Right kidney (tissue), 1 donor: ENCODE results near the gene SLC16A9.

Source experiments
- DNase-seq: peaks from one replicate; pipeline ENCODE4 v3.0.0-alpha.2; 2016

The SLC16A9 gene

DNA sequence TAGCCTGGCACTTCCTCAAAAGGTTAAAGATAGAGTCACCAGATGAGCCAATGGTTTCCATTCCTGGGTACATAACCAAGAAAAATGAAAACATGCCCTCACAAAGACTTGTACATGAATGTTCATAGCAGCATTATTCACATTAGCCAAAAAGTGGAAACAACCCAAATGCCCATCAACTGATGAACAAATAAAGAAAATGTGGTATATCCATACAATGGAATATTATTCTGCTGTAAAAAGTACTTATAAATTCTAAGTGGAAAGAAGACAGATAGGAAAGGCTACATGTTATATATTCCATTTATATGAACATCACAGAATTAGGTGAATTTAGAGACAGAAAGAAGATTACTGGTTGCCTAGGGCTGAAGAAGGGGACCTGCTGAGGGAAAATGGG lies 10.7 kb upstream of the SLC16A9 start:
- DNase-seq = no peak

DNA sequence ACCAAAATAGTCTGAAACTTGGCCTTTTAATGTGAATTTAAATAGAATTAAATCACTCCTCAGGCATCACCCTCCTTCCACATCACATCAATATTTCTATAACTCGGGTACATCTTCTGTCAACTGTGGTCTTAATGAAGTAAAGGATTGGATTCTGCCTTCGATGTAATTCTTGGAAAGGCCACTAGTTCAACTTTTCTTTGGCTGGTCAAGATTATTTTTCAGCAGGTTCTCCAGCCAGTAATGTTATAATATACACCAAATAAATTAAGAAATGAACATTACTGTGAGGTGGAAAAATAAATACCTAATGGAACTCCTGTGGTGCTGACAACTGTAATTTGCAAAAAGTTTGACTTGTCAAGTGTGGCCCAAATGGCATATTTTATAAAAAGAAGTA lies 9.7 kb upstream of the SLC16A9 start:
- DNase-seq = no peak

DNA sequence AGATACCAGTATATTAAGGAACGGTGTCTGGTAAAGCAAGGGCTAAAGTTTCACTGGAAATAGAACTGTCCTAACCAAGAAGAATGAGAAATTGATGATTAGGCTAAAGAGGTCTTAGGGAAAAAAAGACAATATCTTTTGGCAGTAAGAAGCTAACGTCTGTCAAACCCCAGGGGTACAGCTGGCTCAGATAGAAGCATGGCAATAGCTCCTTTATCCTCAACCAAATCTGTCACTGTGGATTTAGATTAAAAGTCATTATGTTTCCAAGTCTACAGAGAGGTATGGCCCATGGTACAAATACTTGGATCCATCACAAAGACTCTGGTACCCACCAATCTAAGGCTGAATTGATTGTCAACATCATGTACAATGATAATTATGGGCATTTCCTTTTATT lies 8.6 kb upstream of the SLC16A9 start:
- DNase-seq = no peak

DNA sequence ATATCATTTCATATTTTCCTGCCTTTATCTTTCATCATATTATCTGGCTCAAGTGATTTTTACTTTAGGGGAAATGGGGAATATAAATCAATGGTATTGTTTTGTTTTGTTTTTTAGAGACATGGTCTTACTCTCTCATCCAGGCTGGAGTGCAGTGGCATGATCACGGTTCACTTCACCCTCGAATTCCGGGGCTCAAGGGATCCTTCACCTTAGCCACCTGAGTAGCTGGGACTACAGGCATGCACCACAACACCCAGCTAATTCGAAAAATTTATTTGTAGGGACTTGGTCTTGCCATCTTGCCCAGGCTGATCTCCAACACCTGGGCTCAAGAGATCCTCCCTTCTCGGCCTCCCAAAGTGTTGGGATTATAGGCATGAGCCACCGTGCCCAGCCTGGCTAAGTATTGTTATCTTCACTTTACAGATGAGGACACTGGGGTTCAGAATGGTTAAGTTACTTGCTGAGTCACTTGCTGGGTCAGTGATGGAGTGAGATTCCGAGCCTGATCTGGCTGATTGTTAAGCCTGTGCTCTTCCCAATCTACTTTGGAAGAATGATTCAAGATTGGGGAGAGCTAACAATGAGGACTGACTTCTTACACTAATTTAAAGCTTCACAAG lies 3.7 kb upstream of the SLC16A9 start:
- DNase-seq = no peak

DNA sequence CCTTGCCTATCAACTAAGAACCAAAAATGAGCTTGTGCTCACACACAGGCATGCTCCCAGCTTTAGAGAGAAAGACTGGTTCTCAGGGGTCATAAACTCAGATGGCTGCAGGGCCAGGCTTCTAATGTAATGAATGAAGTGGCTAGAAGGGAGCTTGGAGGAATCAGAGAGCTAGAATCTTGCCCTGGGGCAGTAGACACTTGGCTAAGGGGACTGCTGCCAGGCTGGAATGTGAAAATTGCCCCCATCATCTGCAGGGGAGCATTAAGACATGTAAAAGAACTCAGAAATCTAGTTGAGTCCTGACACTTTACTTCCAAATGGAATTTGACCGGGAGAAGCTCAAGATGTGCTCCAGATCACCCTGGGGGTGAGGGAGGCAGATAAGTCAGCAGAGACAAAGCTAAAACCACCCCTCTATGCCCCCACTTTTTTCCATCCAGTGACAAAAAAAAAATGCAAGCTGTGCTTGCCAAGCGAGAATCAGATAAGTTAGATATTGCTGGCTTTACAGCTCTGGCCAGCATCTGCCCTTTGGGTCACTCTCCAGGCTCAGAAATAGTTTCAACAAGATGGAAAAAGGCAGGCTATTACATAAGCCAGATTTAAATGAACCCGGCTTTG lies 2.3 kb upstream of the SLC16A9 start:
- DNase-seq = no peak

DNA sequence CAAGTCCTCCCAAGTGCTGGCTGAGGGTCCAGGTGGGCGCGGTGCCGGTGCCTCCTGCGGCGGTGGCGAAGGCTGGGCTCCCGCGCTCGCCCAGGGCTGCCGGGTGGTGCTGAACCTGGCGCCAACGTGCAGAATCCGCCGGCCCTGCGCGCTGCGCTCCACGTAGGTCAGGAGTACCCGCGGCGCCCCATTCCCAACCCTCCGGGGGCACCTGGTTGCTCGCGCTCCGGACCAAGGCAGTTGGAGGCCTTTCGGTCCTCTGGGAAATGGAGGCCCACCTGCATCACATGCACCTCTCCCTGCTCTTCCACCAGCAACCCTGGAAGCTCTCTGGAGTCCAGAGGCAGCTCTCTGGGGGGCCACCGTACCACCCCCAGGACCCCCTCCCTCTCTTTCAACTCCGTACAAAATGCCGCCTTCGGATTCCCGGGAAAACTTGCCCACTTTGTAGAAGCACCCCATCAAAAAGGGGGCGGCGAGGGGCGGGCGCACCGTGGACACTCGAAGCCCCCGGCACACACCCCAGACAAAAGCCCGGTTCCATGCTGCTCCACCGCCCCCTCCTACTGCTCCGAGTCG lies 745 bp downstream of the SLC16A9 start:
- DNase-seq = no peak

GRCh38 chr10:59706851-59707797 lies 2.5 kb downstream of the SLC16A9 start:
- no peak for DNase-seq

DNA sequence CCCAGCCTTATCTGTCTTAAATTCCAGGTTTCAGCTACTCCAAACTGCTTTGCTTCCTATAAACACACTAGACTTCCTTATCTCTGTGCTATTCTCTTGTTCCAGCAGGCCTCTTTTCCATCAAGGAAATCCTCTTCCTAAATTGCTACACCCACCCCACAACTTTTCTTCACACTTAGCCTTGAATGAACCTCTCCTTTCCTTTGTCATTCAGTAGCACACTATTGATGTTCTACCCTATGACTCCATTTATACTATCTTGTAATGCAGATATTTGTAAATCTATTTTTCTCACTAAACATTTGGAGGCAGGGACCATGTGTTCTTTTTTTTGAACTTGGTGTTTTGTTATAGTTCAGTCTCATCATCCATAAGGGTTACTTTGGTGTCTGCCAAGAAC lies 3.7 kb downstream of the SLC16A9 start:
- DNase-seq = no peak

- no peak for DNase-seq
Observed at GRCh38 chr10:59704630-59705029, 5.0 kb downstream of the SLC16A9 start.

GRCh38 chr10:59702347-59702746 lies 7.3 kb downstream of the SLC16A9 start:
- no peak for DNase-seq

- DNase-seq = no peak
Observed at GRCh38 chr10:59700709-59701108, 8.9 kb downstream of the SLC16A9 start.

DNA sequence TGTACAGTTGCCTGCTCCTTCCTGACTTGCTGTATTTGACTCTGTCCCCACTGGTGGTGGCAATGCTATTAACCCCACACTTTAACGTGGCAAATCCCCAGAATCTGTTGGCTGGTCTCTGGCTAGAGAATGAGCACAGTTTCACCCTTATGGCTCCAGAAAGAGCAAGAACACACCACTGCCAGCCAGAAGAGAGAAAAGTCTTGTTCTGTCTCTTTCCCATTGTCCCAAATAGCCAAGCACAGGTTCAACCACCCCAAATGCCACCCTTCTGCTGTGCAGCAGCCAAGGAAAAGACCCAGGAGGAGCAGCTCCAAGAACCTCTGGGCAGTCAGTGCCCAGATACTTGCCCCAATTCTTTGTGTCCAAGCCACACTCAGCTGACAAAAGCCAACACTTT lies 11.3 kb downstream of the SLC16A9 start:
- DNase-seq = no peak

GRCh38 chr10:59695637-59696036 lies 14.0 kb downstream of the SLC16A9 start:
- no peak for DNase-seq

DNA sequence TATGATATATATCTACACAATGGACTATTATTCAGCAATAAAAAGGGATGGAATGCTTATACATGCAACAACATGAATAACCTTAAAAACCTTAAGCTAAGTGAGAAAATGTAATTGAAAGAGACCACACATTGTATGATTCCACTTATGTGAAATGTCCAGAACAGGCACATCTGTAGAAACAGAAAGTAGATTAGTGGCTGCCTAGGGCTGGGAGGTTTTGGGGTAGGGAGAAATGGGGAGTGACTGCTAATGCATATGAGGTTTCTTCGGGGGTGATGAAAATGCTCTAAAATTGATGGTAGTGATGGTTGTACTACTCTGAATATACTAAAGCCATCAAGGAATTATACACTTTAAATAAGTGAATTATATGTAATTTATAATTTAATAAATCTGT lies 14.7 kb downstream of the SLC16A9 start:
- no peak for DNase-seq

DNA sequence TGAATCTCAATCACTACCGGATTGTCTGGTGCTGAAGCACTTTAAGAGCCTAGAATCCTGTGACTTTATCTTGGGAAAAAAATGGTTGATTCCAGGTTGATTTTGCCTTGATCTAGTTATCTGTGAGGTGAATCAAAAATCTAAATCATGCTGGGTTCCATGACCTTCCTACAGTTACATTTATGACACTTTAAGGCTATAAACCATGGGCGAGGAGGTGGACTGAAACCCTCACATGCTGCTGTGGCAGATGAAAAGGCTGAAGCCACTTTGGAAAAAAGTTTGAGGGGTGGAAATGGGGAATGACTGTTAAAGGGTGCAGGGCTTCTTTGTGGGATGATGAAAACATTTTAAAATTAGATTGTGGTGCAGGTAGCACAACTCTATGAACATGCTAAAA lies 17.5 kb downstream of the SLC16A9 start:
- no peak for DNase-seq

DNA sequence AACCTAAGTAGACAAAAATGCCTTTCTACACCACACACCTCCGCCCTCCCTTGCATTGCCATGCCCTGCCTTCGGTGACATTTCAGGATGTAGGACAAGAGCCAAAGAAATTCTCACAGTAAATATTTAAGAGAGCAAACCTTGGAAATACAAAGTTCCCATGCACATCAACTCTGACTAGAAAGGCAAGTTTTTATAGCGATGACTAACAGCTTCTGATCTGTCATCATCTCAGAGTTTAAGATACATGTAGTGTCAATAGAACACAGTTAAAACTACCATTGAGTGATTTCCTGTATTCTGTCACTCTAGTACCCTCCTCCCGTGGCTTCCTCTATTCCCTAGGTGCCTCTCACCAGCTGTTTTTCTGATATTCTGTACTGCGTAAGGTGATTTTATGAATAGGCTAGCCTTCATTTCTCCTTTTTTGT lies 20.7 kb downstream of the SLC16A9 start:
- no peak for DNase-seq

GRCh38 chr10:59687657-59688056 lies 22.0 kb downstream of the SLC16A9 start:
- no peak for DNase-seq

- no peak for DNase-seq
Observed at GRCh38 chr10:59684006-59684405, 25.6 kb downstream of the SLC16A9 start.

- no peak for DNase-seq
Observed at GRCh38 chr10:59682986-59683937, 26.4 kb downstream of the SLC16A9 start.

GRCh38 chr10:59680199-59680598 lies 29.5 kb downstream of the SLC16A9 start:
- DNase-seq = no peak

DNA sequence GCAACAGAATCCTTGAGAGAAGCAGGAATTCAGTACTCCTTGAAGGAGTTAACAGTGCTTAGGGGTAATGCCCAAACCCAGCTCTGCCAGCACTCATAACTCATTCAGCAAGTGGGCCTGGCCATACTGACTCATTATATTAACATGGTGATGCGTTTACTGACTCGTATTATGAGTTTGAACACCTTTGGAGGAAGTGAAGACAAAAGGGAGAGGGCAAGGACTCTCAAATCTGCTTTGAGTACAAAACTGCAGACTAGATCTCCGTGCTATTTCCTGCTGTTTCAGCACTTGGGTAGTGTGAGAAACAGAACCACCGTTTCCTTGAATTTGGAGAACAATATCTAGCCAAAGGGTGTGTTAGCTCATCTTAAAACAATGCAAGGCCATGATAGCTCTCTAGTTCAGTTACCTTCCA lies 30.8 kb downstream of the SLC16A9 start:
- no peak for DNase-seq
